PC-3 (cell line): Measurements from ENCODE around the gene NTN1.

ENCODE experiments used
- CTCF ChIP-seq: fragments of 300-600 bp; sonication (generic); conservative IDR thresholded peaks from 2 replicates; pipeline ENCODE4 v1.5.1; 2017; ENCODE audit warnings: antibody characterized with exemption, low read depth, mild to moderate bottlenecking, low read length
- EZH2phosphoT487 ChIP-seq: fragments of 300-600 bp; sonication (generic); IDR thresholded peaks from 2 replicates; pipeline ENCODE4 v1.6.1; 2018; ENCODE audit warnings: mild to moderate bottlenecking, antibody characterized with exemption, low read length, borderline replicate concordance

- TF ChIP-seq CTCF (no peak), EZH2phosphoT487 (no peak)
Measured at GRCh38 chr17:8976638-8977037, 44.7 kb upstream of the NTN1 start.
